Adrenal gland (tissue), 5 donors: ENCODE measurements around the gene RUNX3.

Experiments used
- CTCF ChIP-seq, 6 experiments: fragments of 450-650 bp in 4 of 6; fragments of 200-600 bp in 2 of 6; sonication (generic) in 1 of 6; IDR thresholded peaks; 1 replicate in 5 of 6; 2 replicates in 1 of 6; pipeline versions ENCODE4 v1.5.1 to v1.8.0; 2016 to 2021; ENCODE audit warnings: antibody characterized with exemption in 6 of 6, mild to moderate bottlenecking in 2 of 6, moderate library complexity in 1 of 6
- POLR2A ChIP-seq, 2 donors: fragments of 450-650 bp; IDR thresholded peaks; one replicate each; pipeline ENCODE4 v1.6.1; 2017; ENCODE audit warnings: antibody characterized with exemption in 2 of 2, mild to moderate bottlenecking in 2 of 2, moderate library complexity in 1 of 2
- donor health status: DM: no; HTN: no; CAD: no.

GRCh38 chr1:24861821-24862727 lies 68.0 kb downstream of the RUNX3 start:
- TF ChIP-seq CTCF (IDR thresholded peaks at IDR 0.05) (no peak), POLR2A (IDR thresholded peaks at IDR 0.05) (no peak)
